ENCODE measurements around the gene NMRK2. TPM values are rescaled to one million over a fixed set of nuclear protein-coding genes. Genes with fewer than 3 reads are reported as not detected.

NMRK2 gene
- total and polyA plus RNA-seq, 2 of the 13 experiments (the other 11 are each of a cell fraction or from before 2014, with no cell fraction given), result not detected

- H3K27ac ChIP-seq (ENCODE audit: extremely low read length, insufficient read depth, low read length), result peak within 1 kb of the TSS; percentile 72
- peaks cover 28% of the 10 kb centered on the region for H3K4me1 ChIP-seq (ENCODE audit: insufficient read depth, low read length)
- peaks cover 13 to 24% of the 10 kb centered on the region in 2 experiments; a peak in 4 of 5 replicates for H3K36me3 ChIP-seq (replicated peaks in 1 of 2; ENCODE audit: control insufficient read depth in 1 of 2, insufficient read depth in 2 of 2, low read length in 2 of 2)
- H3K9me3 ChIP-seq (ENCODE audit: low read length), result no peaks in the 10 kb centered on the region
- intact Hi-C loops (cut with micrococcal nuclease; ENCODE audit: unreplicated experiment), result no loop called here
- WGBS (ENCODE audit: low lambda C conversion rate), result under 1% methylated on average over 40 of the region's 73 CpGs
- H2AFZ ChIP-seq (ENCODE audit: low read length), result no peak within 1 kb of the TSS
- DNase-seq (ENCODE audit: low spot score) (peak; percentile 95), FAIRE-seq (peak; percentile 93), ATAC-seq (peak; percentile 80)
- BruUV-seq (replicated peaks), result no TSS peak
- ChIA-PET CTCF (ENCODE audit: low intra/inter-chr PET ratio, low total read pairs) (no interaction called here), POLR2A (interaction anchor here (0.6 to 2.4 kb wide), 8 partner anchors 9 to 1020 kb away, joined by 3 to 118 read pairs (median 3); partner anchors contain the start of gene EEF2)
- no peaks in the 10 kb centered on the region; a peak in 1 of 5 replicates for H3K27me3 ChIP-seq (ENCODE audit: control insufficient read depth in 1 of 2, insufficient read depth in 2 of 2, low read length in 2 of 2)
- peaks cover 25% of the 10 kb centered on the region for H4K20me1 ChIP-seq (ENCODE audit: insufficient read depth, low read length)
- peak within 1 kb of the TSS; percentile 94 for H3K9ac ChIP-seq (ENCODE audit: insufficient read depth, low read depth, low read length)
- H3K4me2 ChIP-seq (ENCODE audit: low read depth, low read length), result peak within 1 kb of the TSS; percentile 95
- peaks cover 26% of the 10 kb centered on the region for H3K79me2 ChIP-seq (ENCODE audit: insufficient read depth, low read length)
- H3K4me3 ChIP-seq (replicated peaks in 1 of 3; ENCODE audit: insufficient read depth in 1 of 3, low read depth in 2 of 3, low read length in 3 of 3), result peak within 1 kb of the TSS; percentile 95 to 98 (median 97)
- in situ Hi-C loops (cut with HindIII; ENCODE audit: extremely low pct_ligation_motif_present, low pct_unique_long_range_greater_than_20kb), result no loop called here
- TF ChIP-seq ZNF784 (CRISPR knock-in tag; IDR thresholded peaks at IDR 0.05; ENCODE audit: borderline replicate concordance), result no peak
- no peak for TF ChIP-seq HDAC6 (IDR thresholded peaks at IDR 0.05; ENCODE audit: low read depth, low read length)
- TF ChIP-seq ZNF501 (CRISPR knock-in tag; IDR thresholded peaks at IDR 0.05), result no peak; the same call in none of the 2 replicates
- TF ChIP-seq TRIM22 (IDR thresholded peaks at IDR 0.05), result no peak
- TF ChIP-seq XBP1 (CRISPR knock-in tag; IDR thresholded peaks at IDR 0.05), result no peak
- no peak for TF ChIP-seq LCORL (IDR thresholded peaks at IDR 0.05)
- TF ChIP-seq LCORL (CRISPR knock-in tag; IDR thresholded peaks at IDR 0.05), result no peak; the same call in 1 of the 2 replicates
- TF ChIP-seq THRA (CRISPR knock-in tag; IDR thresholded peaks at IDR 0.05; ENCODE audit: borderline replicate concordance), result no peak
- no peak for TF ChIP-seq CEBPB (IDR thresholded peaks at IDR 0.05; ENCODE audit: borderline replicate concordance, low read depth, low read length)
- no peak for TF ChIP-seq LRRFIP1 (CRISPR knock-in tag; conservative IDR thresholded peaks at IDR 0.05)
- no peak for TF ChIP-seq ZNF383 (CRISPR knock-in tag; IDR thresholded peaks at IDR 0.05; ENCODE audit: borderline replicate concordance)
Observed at GRCh38 chr19:3970808-3971598, 38.1 kb downstream of the NMRK2 start, which contains the start of gene DAPK3. DAPK3 (minus strand) TSS chr19:3971099; CDS start chr19:3969735, 1,364 bp downstream.
